GM18870 (cell line): Measurements from ENCODE around the gene LRFN2.

ENCODE experiments used
- ATAC-seq: cut with Tn5 transposase; IDR thresholded peaks from one replicate; pipeline ENCODE4 v1.9.1; 2021; ENCODE audit warnings: moderate library complexity; ENCODE audit not compliant: unreplicated experiment

The LRFN2 gene

GRCh38 chr6:40587240-40588069 lies at the start of gene LRFN2:
Gene LRFN2 (minus strand): TSS chr6:40587364.
- ATAC-seq = no peak

GRCh38 chr6:40634429-40634828 lies 47.3 kb upstream of the LRFN2 start:
- no peak for ATAC-seq

- ATAC-seq = no peak
Observed at GRCh38 chr6:40631744-40632143, 44.6 kb upstream of the LRFN2 start.

GRCh38 chr6:40630488-40630887 lies 43.3 kb upstream of the LRFN2 start:
- no peak for ATAC-seq

GRCh38 chr6:40630051-40630450 lies 42.9 kb upstream of the LRFN2 start:
- ATAC-seq = no peak

- no peak for ATAC-seq
Observed at GRCh38 chr6:40629463-40629862, 42.3 kb upstream of the LRFN2 start.

- no peak for ATAC-seq
Observed at GRCh38 chr6:40627316-40627715, 40.2 kb upstream of the LRFN2 start.

GRCh38 chr6:40626886-40627285 lies 39.7 kb upstream of the LRFN2 start:
- ATAC-seq = no peak

- ATAC-seq = no peak
Observed at GRCh38 chr6:40623932-40624331, 36.8 kb upstream of the LRFN2 start.

GRCh38 chr6:40623178-40623577 lies 36.0 kb upstream of the LRFN2 start:
- no peak for ATAC-seq

GRCh38 chr6:40620574-40621240 lies 33.5 kb upstream of the LRFN2 start:
- ATAC-seq = no peak

- no peak for ATAC-seq
Observed at GRCh38 chr6:40614671-40615070, 27.5 kb upstream of the LRFN2 start.

- ATAC-seq = no peak
Observed at GRCh38 chr6:40611912-40612311, 24.7 kb upstream of the LRFN2 start.

- no peak for ATAC-seq
Observed at GRCh38 chr6:40611434-40611833, 24.3 kb upstream of the LRFN2 start.

GRCh38 chr6:40610229-40610628 lies 23.1 kb upstream of the LRFN2 start:
- no peak for ATAC-seq

- ATAC-seq = no peak
Observed at GRCh38 chr6:40606981-40607380, 19.8 kb upstream of the LRFN2 start.

- no peak for ATAC-seq
Observed at GRCh38 chr6:40606526-40606925, 19.4 kb upstream of the LRFN2 start.

GRCh38 chr6:40604082-40604481 lies 16.9 kb upstream of the LRFN2 start:
- no peak for ATAC-seq

- ATAC-seq = no peak
Observed at GRCh38 chr6:40599555-40599954, 12.4 kb upstream of the LRFN2 start.

- no peak for ATAC-seq
Observed at GRCh38 chr6:40598516-40598915, 11.4 kb upstream of the LRFN2 start.

GRCh38 chr6:40597301-40597700 lies 10.1 kb upstream of the LRFN2 start:
- ATAC-seq = no peak

GRCh38 chr6:40588480-40588879 lies 1.3 kb upstream of the LRFN2 start:
- no peak for ATAC-seq

- ATAC-seq = no peak
Observed at GRCh38 chr6:40588070-40588384, 863 bp upstream of the LRFN2 start.
